Measurements from ENCODE around the gene LTBR. TPM values are rescaled to one million over a fixed set of nuclear protein-coding genes. Genes with fewer than 3 reads are reported as not detected.
A peak's percentile ranks its signal among the peaks of the same experiment; 100 is the strongest.

Gene LTBR
- total and polyA plus RNA-seq, 10 of the 15 experiments (the other 5 are each of a cell fraction or from before 2014, with no cell fraction given) = 0.24 to 0.44 TPM; not detected in 8

DNA sequence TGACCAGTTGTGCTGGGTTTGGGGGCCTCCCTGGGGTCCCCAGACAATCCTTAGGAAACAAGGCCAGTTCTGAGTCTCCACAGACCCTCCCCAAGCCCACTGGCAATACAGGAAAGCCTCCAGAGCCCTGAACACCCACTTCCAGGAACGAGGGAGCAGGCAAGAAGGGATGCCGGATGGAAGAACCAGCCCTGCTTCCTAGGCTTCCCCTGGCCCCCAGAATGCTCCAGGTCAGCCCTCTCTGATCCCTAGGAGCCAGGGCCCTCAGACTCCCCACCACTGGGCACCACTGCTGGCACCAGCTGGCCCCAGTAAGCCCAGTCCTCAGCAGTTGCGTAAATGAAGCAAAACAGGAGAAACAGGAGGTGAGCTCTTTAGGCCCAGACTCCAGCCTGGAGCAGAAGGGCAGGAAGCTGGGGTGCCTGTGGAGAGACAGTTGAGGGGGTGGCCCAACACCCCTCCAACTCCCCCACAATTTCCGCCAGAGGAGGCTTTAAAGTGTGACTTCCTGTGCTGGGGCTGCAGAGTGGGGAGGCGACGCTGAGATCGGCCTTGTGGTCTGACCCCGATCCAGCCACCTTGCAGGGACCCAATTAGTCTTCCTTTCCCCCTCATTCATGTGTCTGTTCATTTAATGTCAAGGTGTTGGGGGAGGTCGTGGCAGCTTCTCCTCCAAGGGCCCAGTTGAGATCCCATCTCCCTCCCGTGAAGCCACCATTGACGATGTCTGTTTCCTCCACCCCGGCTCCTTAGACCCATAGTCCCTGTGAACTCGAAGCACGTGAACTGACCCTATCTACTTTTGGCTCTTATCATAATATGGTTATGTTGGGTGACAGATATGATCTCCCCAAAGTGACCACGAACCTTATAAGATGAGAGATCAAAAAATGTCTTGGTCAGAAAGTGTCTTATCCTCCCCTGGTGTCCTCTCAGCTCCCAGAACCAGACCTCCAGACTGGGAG lies 46.8 kb upstream of the LTBR start:
- peak overlapping the region; percentile 53 for H3K4me3 ChIP-seq
- intact Hi-C loops (cut with micrococcal nuclease; ENCODE audit: unreplicated experiment) = loop anchor here (2.0 to 5.0 kb wide), 3 partner anchors 85 to 195 kb away; partner anchors contain the start of gene GAPDH
- in situ Hi-C loops (cut with MboI) = loop anchor here (5.0 kb wide), 1 partner anchor 130 kb away; no protein-coding TSS in a partner anchor
- H3K4me1 ChIP-seq (ENCODE audit: control insufficient read depth, insufficient read depth, low read length) = peaks cover 44% of the 10 kb centered on the region
- ChIA-PET POLR2A (interaction anchor here (0.7 to 3.4 kb wide), 13 partner anchors 10 to 198 kb away, joined by 3 to 22 read pairs (median 8); partner anchors contain the start of genes CD27, TAPBPL and VAMP1), SMC1A (ENCODE audit: uncharacterized antibody, unreplicated experiment) (interaction anchor here (0.7 to 4.6 kb wide), 14 partner anchors 9 to 202 kb away, joined by 3 to 39 read pairs (median 6); no protein-coding TSS in a partner anchor), CTCF (interaction anchor here (0.6 to 7.9 kb wide), 14 partner anchors 9 to 199 kb away, joined by 3 to 53 read pairs (median 10); partner anchors contain the start of gene CD27), RAD21 (ENCODE audit: unreplicated experiment) (interaction anchor here (0.7 to 3.8 kb wide), 14 partner anchors 8 to 156 kb away, joined by 3 to 44 read pairs (median 8); partner anchors contain the start of genes MRPL51 and VAMP1)
- peaks cover 62% of the 10 kb centered on the region for H3K79me2 ChIP-seq (ENCODE audit: control insufficient read depth, insufficient read depth, low read length)
- H3K4me2 ChIP-seq (ENCODE audit: control insufficient read depth, insufficient read depth) = peak overlapping the region; percentile 99
- H3K27me3 ChIP-seq (replicated peaks in 1 of 2; ENCODE audit: control insufficient read depth in 2 of 2, insufficient read depth in 2 of 2, low read length in 1 of 2) = no peaks in the 10 kb centered on the region
- WGBS (ENCODE audit: insufficient coverage, insufficient replicate concordance, low lambda C conversion rate, missing lambda C conversion rate) = 30% methylated on average over 15 of the region's 15 CpGs
- BruUV-seq (replicated peaks) = no TSS peak
- DNase-seq (ENCODE audit: low read depth, low spot score) = no peak
- peak; percentile 56 for FAIRE-seq
- H3K9me3 ChIP-seq (replicated peaks; ENCODE audit: control insufficient read depth, insufficient read depth, low read length) = no peaks in the 10 kb centered on the region
- peak overlapping the region; percentile 93 for H3K27ac ChIP-seq (ENCODE audit: control insufficient read depth, insufficient read depth)
- H2AFZ ChIP-seq (ENCODE audit: control insufficient read depth, low read depth, low read length) = peak overlapping the region; percentile 46
- H3K9ac ChIP-seq (ENCODE audit: control insufficient read depth, insufficient read depth, low read length) = peak overlapping the region; percentile 68
- peaks cover 4 to 8% of the 10 kb centered on the region in 2 experiments; a peak in 3 of 4 replicates for H3K36me3 ChIP-seq (ENCODE audit: control insufficient read depth in 2 of 2, insufficient read depth in 2 of 2, low read length in 1 of 2)
- H4K20me1 ChIP-seq (ENCODE audit: control insufficient read depth, insufficient read depth) = no peaks in the 10 kb centered on the region
- peak; percentile 42 for ATAC-seq
- TF ChIP-seq RELA (IDR thresholded peaks at IDR 0.05; ENCODE audit: borderline replicate concordance, partially characterized antibody) (no peak), BHLHE40 (IDR thresholded peaks at IDR 0.05; ENCODE audit: borderline replicate concordance in 1 of 2, low read depth in 2 of 2, low read length in 1 of 2) (peak; percentile 46 to 70; a peak in 3 of 4 replicates), SPI1 (IDR thresholded peaks at IDR 0.05; ENCODE audit: borderline replicate concordance, insufficient read depth, low read depth, low read length) (peak; percentile 29; the same call in 1 of the 2 replicates), SP1 (IDR thresholded peaks at IDR 0.05; ENCODE audit: low read depth, low read length) (peak; percentile 9), DPF2 (IDR thresholded peaks at IDR 0.05) (peak; percentile 66; the same call in 1 of the 2 replicates), ESRRA (IDR thresholded peaks at IDR 0.05; ENCODE audit: low read length) (no peak), EGR1 (IDR thresholded peaks at IDR 0.05; ENCODE audit: borderline replicate concordance in 1 of 2, low read depth in 2 of 2, low read length in 2 of 2) (peak in 1 of 2 experiments; percentile 75; a peak in 2 of 3 replicates), TCF7 (IDR thresholded peaks at IDR 0.05; ENCODE audit: borderline replicate concordance) (no peak), MTA2 (IDR thresholded peaks at IDR 0.05; ENCODE audit: low read depth) (peak; percentile 63; the same call in 1 of the 2 replicates), CTCF (IDR thresholded peaks at IDR 0.05 in 2 of 3, conservative IDR thresholded peaks at IDR 0.05 in 1 of 3; ENCODE audit: control insufficient read depth in 2 of 3, extremely low read depth in 1 of 3, insufficient read depth in 1 of 3, low read depth in 3 of 3, low read length in 3 of 3) (no peak), BACH1 (IDR thresholded peaks at IDR 0.05; ENCODE audit: borderline replicate concordance) (peak; percentile 43; the same call in 1 of the 2 replicates)
- TF ChIP-seq, protein P1, sequence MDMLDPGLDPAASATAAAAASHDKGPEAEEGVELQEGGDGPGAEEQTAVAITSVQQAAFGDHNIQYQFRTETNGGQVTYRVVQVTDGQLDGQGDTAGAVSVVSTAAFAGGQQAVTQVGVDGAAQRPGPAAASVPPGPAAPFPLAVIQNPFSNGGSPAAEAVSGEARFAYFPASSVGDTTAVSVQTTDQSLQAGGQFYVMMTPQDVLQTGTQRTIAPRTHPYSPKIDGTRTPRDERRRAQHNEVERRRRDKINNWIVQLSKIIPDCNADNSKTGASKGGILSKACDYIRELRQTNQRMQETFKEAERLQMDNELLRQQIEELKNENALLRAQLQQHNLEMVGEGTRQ (IDR thresholded peaks at IDR 0.05; ENCODE audit: borderline replicate concordance, low read depth, low read length) = no peak
- TF ChIP-seq, protein P2, sequence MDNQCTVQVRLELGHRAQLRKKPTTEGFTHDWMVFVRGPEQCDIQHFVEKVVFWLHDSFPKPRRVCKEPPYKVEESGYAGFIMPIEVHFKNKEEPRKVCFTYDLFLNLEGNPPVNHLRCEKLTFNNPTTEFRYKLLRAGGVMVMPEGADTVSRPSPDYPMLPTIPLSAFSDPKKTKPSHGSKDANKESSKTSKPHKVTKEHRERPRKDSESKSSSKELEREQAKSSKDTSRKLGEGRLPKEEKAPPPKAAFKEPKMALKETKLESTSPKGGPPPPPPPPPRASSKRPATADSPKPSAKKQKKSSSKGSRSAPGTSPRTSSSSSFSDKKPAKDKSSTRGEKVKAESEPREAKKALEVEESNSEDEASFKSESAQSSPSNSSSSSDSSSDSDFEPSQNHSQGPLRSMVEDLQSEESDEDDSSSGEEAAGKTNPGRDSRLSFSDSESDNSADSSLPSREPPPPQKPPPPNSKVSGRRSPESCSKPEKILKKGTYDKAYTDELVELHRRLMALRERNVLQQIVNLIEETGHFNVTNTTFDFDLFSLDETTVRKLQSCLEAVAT (IDR thresholded peaks at IDR 0.05) = peak; percentile 9; the same call in 1 of the 2 replicates

Data from GM12878 (cell line).